ENCODE measurements around the gene CAST. TPM values are rescaled to one million over a fixed set of nuclear protein-coding genes. Genes with fewer than 3 reads are reported as not detected.

The CAST gene
- total RNA-seq, 4 donors from 2014 or later, result 321 to 971 (median 445) TPM

- in situ Hi-C loops (cut with MboI; ENCODE audit: low sequenced_read_pairs in 4 of 4) (no loop called here), intact Hi-C loops (cut with DNase I; ENCODE audit: low total_unique reads) (loop anchor here (5.0 kb wide), 1 partner anchor 33 kb away; no protein-coding TSS in a partner anchor)
- Histone ChIP-seq H3K9me3 (no peaks in the 10 kb centered on the region), H3K4me3 (no peak overlapping the region), H3K27me3 (no peaks in the 10 kb centered on the region), H3K27ac (no peak overlapping the region), H3K36me3 (no peaks in the 10 kb centered on the region), H3K4me1 (peaks cover 0 to 6% of the 10 kb centered on the region in 2 donors)
- DNase-seq (no peak), ATAC-seq (no peak)
- TF ChIP-seq CTCF (IDR thresholded peaks at IDR 0.05 in 4 of 5, conservative IDR thresholded peaks at IDR 0.05 in 1 of 5) (no peak), POLR2A (IDR thresholded peaks at IDR 0.05) (no peak)
Measured at GRCh38 chr5:96654209-96654608, 8.0 kb upstream of the CAST start.

- Histone ChIP-seq H3K27me3 (no peaks in the 10 kb centered on the region), H3K4me3 (no peak overlapping the region), H3K36me3 (no peaks in the 10 kb centered on the region), H3K4me1 (no peaks in the 10 kb centered on the region), H3K9me3 (no peaks in the 10 kb centered on the region), H3K27ac (no peak overlapping the region)
- in situ Hi-C loops (cut with MboI; ENCODE audit: low sequenced_read_pairs in 4 of 4), result no loop called here
- no peak for DNase-seq
- TF ChIP-seq CTCF (IDR thresholded peaks at IDR 0.05 in 4 of 5, conservative IDR thresholded peaks at IDR 0.05 in 1 of 5) (no peak), POLR2A (IDR thresholded peaks at IDR 0.05) (no peak)
- intact Hi-C loops (cut with DNase I; ENCODE audit: low total_unique reads), result no loop called here
- ATAC-seq, result no peak
Measured at GRCh38 chr5:96655085-96655484, 7.1 kb upstream of the CAST start.

- in situ Hi-C loops (cut with MboI; ENCODE audit: low sequenced_read_pairs in 4 of 4) (no loop called here), intact Hi-C loops (cut with DNase I; ENCODE audit: low total_unique reads) (no loop called here)
- ATAC-seq (no peak), DNase-seq (no peak)
- Histone ChIP-seq H3K27me3 (no peaks in the 10 kb centered on the region), H3K4me3 (no peak overlapping the region), H3K9me3 (no peaks in the 10 kb centered on the region), H3K36me3 (no peaks in the 10 kb centered on the region), H3K4me1 (no peaks in the 10 kb centered on the region), H3K27ac (no peak overlapping the region)
- TF ChIP-seq POLR2A (IDR thresholded peaks at IDR 0.05) (no peak), CTCF (IDR thresholded peaks at IDR 0.05 in 4 of 5, conservative IDR thresholded peaks at IDR 0.05 in 1 of 5) (no peak)
Measured at GRCh38 chr5:96655506-96655905, 6.7 kb upstream of the CAST start.

GRCh38 chr5:96657068-96657467, 5.1 kb upstream of the CAST start:
- Histone ChIP-seq H3K9me3 (no peaks in the 10 kb centered on the region), H3K4me1 (peaks cover 3 to 9% of the 10 kb centered on the region in 2 donors), H3K4me3 (no peak overlapping the region), H3K36me3 (no peaks in the 10 kb centered on the region), H3K27me3 (no peaks in the 10 kb centered on the region), H3K27ac (no peak overlapping the region)
- TF ChIP-seq POLR2A (IDR thresholded peaks at IDR 0.05) (no peak), CTCF (IDR thresholded peaks at IDR 0.05 in 4 of 5, conservative IDR thresholded peaks at IDR 0.05 in 1 of 5) (no peak)
- ATAC-seq (no peak), DNase-seq (no peak)
- intact Hi-C loops (cut with DNase I; ENCODE audit: low total_unique reads) (no loop called here), in situ Hi-C loops (cut with MboI; ENCODE audit: low sequenced_read_pairs in 4 of 4) (no loop called here)

GRCh38 chr5:96658272-96658671, 3.9 kb upstream of the CAST start:
- H3K9me3 ChIP-seq, result no peaks in the 10 kb centered on the region
- H3K4me3 ChIP-seq, result no peak overlapping the region
- ATAC-seq (no peak), DNase-seq (no peak)
- TF ChIP-seq POLR2A (IDR thresholded peaks at IDR 0.05) (no peak), CTCF (IDR thresholded peaks at IDR 0.05 in 4 of 5, conservative IDR thresholded peaks at IDR 0.05 in 1 of 5) (no peak)
- intact Hi-C loops (cut with DNase I; ENCODE audit: low total_unique reads) (no loop called here), in situ Hi-C loops (cut with MboI; ENCODE audit: low sequenced_read_pairs in 4 of 4) (no loop called here)
- H3K36me3 ChIP-seq, result no peaks in the 10 kb centered on the region
- no peaks in the 10 kb centered on the region for H3K27me3 ChIP-seq
- H3K4me1 ChIP-seq, result peaks cover 4 to 9% of the 10 kb centered on the region in 2 donors
- H3K27ac ChIP-seq, result no peak overlapping the region

Measured in gastrocnemius medialis (tissue), 4 donors.